Calu3 (cell line): ENCODE results near the gene MATR3. TPM values are rescaled to one million over a fixed set of nuclear protein-coding genes. Genes with fewer than 3 reads are reported as not detected.
A peak's percentile ranks its signal among the peaks of the same experiment; 100 is the strongest.

Experiments used
- BruUV-seq: library from RNA; stranded (reverse); fragments of 400-500 nt; replicated peaks from 2 replicates; lab custom pipeline; 2021; lab: Mats Ljungman, UMichigan
- CTCF ChIA-PET: fragments of 300-600 bp; sonication (Branson Sonifier 250); formaldehyde crosslinking; loops from one replicate; lab custom pipeline; 2022; ENCODE audit warnings: antibody characterized with exemption; lab: Charles Lee
- DNase-seq: peaks from one replicate; pipeline ENCODE4 v3.0.0; 2022
- H3K27ac Mint-ChIP-seq: one replicate; pipeline ENCODE4 v1.8.0; 2022; ENCODE audit warnings: mixed read lengths; ENCODE audit not compliant: unreplicated experiment
- H3K27me3 Mint-ChIP-seq: one replicate; pipeline ENCODE4 v1.8.0; 2022; ENCODE audit warnings: mixed read lengths; ENCODE audit not compliant: unreplicated experiment
- H3K36me3 Mint-ChIP-seq: one replicate; pipeline ENCODE4 v1.8.0; 2022; ENCODE audit warnings: mild to moderate bottlenecking, moderate library complexity, mixed read lengths; ENCODE audit not compliant: insufficient read depth, unreplicated experiment
- H3K4me1 Mint-ChIP-seq: one replicate; pipeline ENCODE4 v1.8.0; 2022; ENCODE audit warnings: mild to moderate bottlenecking, low read depth, mixed read lengths; ENCODE audit not compliant: unreplicated experiment
- H3K4me3 Mint-ChIP-seq: one replicate; pipeline ENCODE4 v1.8.0; 2022; ENCODE audit warnings: mild to moderate bottlenecking, low read depth, moderate library complexity, mixed read lengths; ENCODE audit not compliant: unreplicated experiment
- H3K9me3 Mint-ChIP-seq: one replicate; pipeline ENCODE4 v1.8.0; 2022; ENCODE audit warnings: low read depth, mixed read lengths; ENCODE audit not compliant: unreplicated experiment
- intact Hi-C: fragments of 100-400 bp; cut with micrococcal nuclease; formaldehyde crosslinking; loops from one replicate; pipeline ENCODE4 v1.10.0; 2022; ENCODE audit not compliant: unreplicated experiment
- total RNA-seq: library from RNA; stranded (reverse); gene quantifications from 2 replicates; pipeline ENCODE4 v1.2.3, GENCODE V29; 2022
- TF ChIP-seq, protein P1 (sequence below): fragments of 200-600 bp; IDR thresholded peaks from one replicate; pipeline ENCODE4 v1.8.0; 2022; ENCODE audit warnings: antibody characterized with exemption; ENCODE audit not compliant: unreplicated experiment

Gene MATR3
- total RNA-seq, 1 experiment from 2014 or later: 230 TPM

DNA sequence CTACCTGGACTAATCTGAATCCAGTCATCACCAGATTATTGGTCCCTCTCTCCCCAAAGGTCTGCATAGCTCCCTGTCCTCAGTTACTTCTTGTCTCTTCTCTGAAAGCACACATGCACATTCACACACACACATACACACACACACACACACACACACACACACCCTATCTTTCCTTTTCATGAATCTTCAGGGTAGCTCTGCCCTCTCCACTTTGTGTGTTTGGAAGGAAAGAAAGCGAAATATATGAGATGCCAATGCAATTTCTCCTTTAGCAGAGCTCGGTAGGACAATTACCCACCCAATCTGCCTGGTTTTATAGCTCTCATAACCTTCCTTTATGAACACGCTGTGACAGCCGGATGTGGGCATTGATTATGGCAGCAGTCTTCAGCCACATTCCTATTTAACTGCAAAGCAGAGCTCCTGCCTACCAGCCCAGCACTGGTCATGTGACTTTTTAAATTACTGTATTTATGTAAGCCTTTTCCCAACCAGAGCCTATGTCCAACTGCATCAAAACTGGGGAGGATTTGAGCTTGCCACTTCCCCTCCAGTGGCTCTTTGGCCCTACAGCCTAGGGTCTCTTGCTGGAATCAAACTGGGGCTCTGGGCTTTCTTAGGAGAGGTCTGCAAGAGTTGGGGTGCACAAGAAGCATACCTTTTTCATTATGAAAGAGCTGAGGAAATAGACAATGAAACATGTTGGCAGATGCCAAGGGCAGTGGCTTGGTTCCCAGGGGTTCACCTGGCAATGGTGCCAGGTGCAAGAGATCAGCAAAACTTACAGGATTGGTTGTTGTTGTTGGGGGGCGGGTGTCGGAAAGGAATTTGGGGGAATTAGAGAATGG is 20.8 kb upstream of the MATR3 start:
- Mint-ChIP-seq H3K4me1 (peaks cover 46% of the 10 kb centered on the region), H3K4me3 (peak overlapping the region; percentile 94), H3K36me3 (peaks cover 53% of the 10 kb centered on the region), H3K27ac (peak overlapping the region; percentile 3), H3K27me3 (no peaks in the 10 kb centered on the region), H3K9me3 (no peaks in the 10 kb centered on the region)
- no TSS peak for BruUV-seq
- peak; percentile 65 for DNase-seq
- intact Hi-C loops: loop anchor here (5.0 kb wide), 1 partner anchor 520 kb away; the partner anchor contains the start of gene CTNNA1
- TF ChIP-seq, protein P1, sequence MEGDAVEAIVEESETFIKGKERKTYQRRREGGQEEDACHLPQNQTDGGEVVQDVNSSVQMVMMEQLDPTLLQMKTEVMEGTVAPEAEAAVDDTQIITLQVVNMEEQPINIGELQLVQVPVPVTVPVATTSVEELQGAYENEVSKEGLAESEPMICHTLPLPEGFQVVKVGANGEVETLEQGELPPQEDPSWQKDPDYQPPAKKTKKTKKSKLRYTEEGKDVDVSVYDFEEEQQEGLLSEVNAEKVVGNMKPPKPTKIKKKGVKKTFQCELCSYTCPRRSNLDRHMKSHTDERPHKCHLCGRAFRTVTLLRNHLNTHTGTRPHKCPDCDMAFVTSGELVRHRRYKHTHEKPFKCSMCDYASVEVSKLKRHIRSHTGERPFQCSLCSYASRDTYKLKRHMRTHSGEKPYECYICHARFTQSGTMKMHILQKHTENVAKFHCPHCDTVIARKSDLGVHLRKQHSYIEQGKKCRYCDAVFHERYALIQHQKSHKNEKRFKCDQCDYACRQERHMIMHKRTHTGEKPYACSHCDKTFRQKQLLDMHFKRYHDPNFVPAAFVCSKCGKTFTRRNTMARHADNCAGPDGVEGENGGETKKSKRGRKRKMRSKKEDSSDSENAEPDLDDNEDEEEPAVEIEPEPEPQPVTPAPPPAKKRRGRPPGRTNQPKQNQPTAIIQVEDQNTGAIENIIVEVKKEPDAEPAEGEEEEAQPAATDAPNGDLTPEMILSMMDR: no peak
- CTCF ChIA-PET: interaction anchor here (0.6 to 2.2 kb wide), 8 partner anchors 11 to 693 kb away, joined by 3 to 12 read pairs (median 3); partner anchors contain the start of gene SPATA24

DNA sequence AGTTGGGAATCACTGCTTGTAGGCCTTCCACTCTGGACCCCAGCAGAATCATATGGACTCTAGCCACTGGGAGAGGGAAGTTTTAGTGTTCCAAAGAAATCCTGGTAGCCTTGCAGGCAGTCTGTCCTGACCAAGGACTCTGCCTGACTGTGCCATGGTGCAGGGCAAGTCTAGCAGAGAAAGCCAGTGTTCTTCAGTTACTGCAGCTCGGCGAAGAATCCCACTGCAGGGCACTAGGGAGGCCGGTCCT is 20.3 kb upstream of the MATR3 start:
- Mint-ChIP-seq H3K36me3 (peaks cover 56% of the 10 kb centered on the region), H3K27ac (peak overlapping the region; percentile 3), H3K4me1 (peaks cover 46% of the 10 kb centered on the region), H3K4me3 (peak overlapping the region; percentile 94), H3K9me3 (no peaks in the 10 kb centered on the region), H3K27me3 (no peaks in the 10 kb centered on the region)
- BruUV-seq: no TSS peak
- intact Hi-C loops: loop anchor here (5.0 kb wide), 1 partner anchor 521 kb away; the partner anchor contains the start of gene CTNNA1
- CTCF ChIA-PET: interaction anchor here (0.6 to 2.2 kb wide), 4 partner anchors 11 to 694 kb away, joined by 3 to 11 read pairs (median 3); partner anchors contain the start of gene SPATA24
- TF ChIP-seq, protein P1: no peak
- DNase-seq: no peak

DNA sequence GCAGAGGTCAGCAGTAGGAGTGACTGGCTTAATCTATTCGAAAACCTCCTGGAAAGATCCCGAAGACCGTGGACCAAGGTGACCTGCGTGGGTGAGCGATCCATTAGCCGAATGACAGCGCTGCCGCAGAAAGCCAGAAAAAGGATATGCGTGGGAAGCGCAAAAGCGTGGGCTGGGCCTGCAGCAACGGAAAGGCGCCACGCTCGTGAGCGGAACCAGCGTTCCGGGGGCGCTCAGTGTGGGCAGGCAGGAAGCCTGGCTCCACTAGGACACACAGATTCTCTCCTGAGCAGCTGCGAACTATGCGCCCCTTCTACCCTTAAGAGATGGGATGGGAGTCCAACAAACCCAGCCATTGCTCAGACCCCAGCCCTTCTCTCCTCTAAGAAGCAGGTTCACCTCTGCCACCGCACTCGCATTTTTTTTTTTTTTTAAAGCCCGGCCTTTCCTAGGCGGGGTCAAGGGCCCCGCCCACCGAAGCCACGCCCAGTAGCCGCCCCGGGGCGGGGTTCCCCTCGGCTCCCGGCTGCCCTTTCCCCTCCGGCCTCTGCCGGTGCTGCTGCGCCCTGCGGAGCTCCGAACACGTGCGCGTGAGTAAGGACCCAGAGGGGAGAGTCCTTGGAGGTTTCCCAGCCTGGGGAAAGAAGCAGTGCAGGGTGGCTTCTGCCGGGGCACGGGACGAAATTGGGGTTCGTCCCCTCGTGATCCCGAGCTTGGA is 19.8 kb upstream of the MATR3 start:
- intact Hi-C loops: loop anchor here (5.0 kb wide), 1 partner anchor 521 kb away; the partner anchor contains the start of gene CTNNA1
- H3K4me3 Mint-ChIP-seq: peak overlapping the region; percentile 94
- TF ChIP-seq, protein P1: no peak
- peaks cover 58% of the 10 kb centered on the region for H3K36me3 Mint-ChIP-seq
- no peaks in the 10 kb centered on the region for H3K9me3 Mint-ChIP-seq
- DNase-seq: peak; percentile 96
- H3K27me3 Mint-ChIP-seq: no peaks in the 10 kb centered on the region
- no TSS peak for BruUV-seq
- CTCF ChIA-PET: interaction anchor here (0.6 to 2.2 kb wide), 8 partner anchors 12 to 1033 kb away, joined by 3 to 11 read pairs (median 3); no protein-coding TSS in a partner anchor
- peak overlapping the region; percentile 3 for H3K27ac Mint-ChIP-seq
- H3K4me1 Mint-ChIP-seq: peaks cover 46% of the 10 kb centered on the region

DNA sequence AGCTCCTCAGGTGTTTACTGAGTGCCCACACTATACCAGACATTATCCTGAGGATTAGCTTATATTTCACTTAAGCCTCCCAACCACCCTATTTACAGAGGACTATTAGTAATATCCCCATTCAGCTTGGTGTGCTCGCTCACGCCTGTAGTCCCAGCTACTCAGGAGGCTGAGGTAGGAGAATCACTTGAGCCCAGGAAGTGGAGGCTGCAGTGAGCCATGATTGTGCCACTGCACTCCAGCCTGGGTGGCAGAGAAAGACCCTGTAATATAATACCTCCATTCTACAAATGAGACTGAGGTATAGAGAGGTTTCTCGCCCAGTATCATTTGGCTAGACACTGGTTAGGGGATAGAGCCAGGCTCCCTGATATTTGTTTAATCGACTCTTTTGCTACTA is 18.0 kb upstream of the MATR3 start:
- TF ChIP-seq, protein P1: no peak
- Mint-ChIP-seq H3K9me3 (no peaks in the 10 kb centered on the region), H3K4me1 (peaks cover 54% of the 10 kb centered on the region), H3K4me3 (peak overlapping the region; percentile 94), H3K27ac (peak overlapping the region; percentile 97), H3K27me3 (no peaks in the 10 kb centered on the region), H3K36me3 (peaks cover 76% of the 10 kb centered on the region)
- DNase-seq: no peak
- BruUV-seq: no TSS peak
- intact Hi-C loops: no loop called here
- CTCF ChIA-PET: interaction anchor here (0.9 to 1.3 kb wide), 4 partner anchors 12 to 696 kb away, joined by 3 to 4 read pairs (median 3); no protein-coding TSS in a partner anchor
